HL-60 (cell line): ENCODE data around the gene CD2.

Experiments
- DNase-seq, 2 experiments: peaks; one replicate each; pipeline ENCODE4 v3.0.0-alpha.2; 2010 to 2020; ENCODE audit warnings: low read depth in 1 of 2, low spot score in 1 of 2
- H3K27ac ChIP-seq: fragments of 250-450 bp; sonication (Bioruptor Pico); replicated peaks from 2 replicates; pipeline ENCODE4 v1.5.1; 2020; ENCODE audit warnings: mild to moderate bottlenecking, moderate library complexity
- H3K27me3 ChIP-seq: fragments of 250-450 bp; sonication (Bioruptor Pico); 2 replicates; pipeline ENCODE4 v1.5.1; 2021; ENCODE audit warnings: mild to moderate bottlenecking, moderate library complexity; ENCODE audit not compliant: insufficient read depth, poor library complexity, severe bottlenecking
- H3K4me3 ChIP-seq: replicated peaks from 2 replicates; pipeline ENCODE4 v1.5.1; 2011; ENCODE audit warnings: mild to moderate bottlenecking, control low read depth, low read length; ENCODE audit not compliant: insufficient read depth
- GABPA ChIP-seq: IDR thresholded peaks from 2 replicates; pipeline ENCODE4 v1.6.1; 2012; ENCODE audit warnings: low read depth
- POLR2AphosphoS5 ChIP-seq: IDR thresholded peaks from 2 replicates; pipeline ENCODE4 v1.6.1; 2012; ENCODE audit warnings: low read depth
- SPI1 ChIP-seq: IDR thresholded peaks from 2 replicates; pipeline ENCODE4 v1.6.1; 2012; ENCODE audit warnings: low read depth, mild to moderate bottlenecking, borderline replicate concordance
- TF ChIP-seq, protein P1 (sequence below): IDR thresholded peaks from one replicate; pipeline ENCODE4 v1.5.1; 2011; ENCODE audit warnings: low read length, control low read depth, inconsistent platforms; ENCODE audit not compliant: insufficient read depth
- TF ChIP-seq, protein P2 (sequence below): IDR thresholded peaks from 2 replicates; pipeline ENCODE4 v1.6.1; 2012; ENCODE audit warnings: low read depth; ENCODE audit not compliant: insufficient replicate concordance

Gene CD2

DNA sequence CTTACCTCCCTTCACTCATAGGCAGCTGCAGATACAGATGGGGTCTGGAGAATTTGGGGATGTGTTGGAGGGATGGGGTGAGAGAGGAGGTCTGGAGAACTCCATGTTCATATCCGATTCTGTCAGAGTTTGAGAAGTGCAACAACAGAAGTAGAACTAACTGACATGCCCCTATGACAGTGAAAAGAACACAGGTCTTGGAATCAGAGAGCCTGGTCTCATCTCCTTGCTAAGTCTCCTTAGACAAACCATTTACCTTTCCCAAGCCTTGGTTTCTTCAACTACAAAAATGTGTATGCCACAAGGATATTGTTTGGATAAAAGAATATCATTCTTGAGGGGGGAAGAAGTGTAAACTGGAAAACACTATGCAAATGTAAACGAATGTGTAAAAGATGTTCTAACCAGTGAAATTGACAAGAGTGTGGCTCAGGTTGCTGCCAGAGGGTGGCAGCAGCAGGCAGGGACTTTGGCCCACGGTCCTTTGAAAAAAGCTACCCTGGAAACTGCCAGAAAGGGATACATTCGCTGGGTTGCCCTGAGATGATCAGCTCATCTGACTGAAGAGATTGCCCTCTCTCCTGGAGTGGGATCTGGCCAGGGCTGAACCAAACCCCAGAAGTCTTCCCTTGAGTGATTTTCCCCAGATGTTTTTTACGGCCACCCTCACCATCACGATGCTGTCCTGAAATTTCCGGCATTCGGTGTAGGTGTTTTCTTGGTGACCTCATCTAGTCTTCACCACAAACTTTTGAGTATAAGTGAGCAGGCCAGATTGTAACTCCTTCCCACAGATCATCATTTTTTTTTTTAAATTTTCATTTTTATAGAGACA lies 17.0 kb upstream of the CD2 start:
- Histone ChIP-seq H3K27ac (no peak overlapping the region), H3K4me3 (no peak overlapping the region), H3K27me3 (no peaks in the 10 kb centered on the region)
- TF ChIP-seq, protein P1, sequence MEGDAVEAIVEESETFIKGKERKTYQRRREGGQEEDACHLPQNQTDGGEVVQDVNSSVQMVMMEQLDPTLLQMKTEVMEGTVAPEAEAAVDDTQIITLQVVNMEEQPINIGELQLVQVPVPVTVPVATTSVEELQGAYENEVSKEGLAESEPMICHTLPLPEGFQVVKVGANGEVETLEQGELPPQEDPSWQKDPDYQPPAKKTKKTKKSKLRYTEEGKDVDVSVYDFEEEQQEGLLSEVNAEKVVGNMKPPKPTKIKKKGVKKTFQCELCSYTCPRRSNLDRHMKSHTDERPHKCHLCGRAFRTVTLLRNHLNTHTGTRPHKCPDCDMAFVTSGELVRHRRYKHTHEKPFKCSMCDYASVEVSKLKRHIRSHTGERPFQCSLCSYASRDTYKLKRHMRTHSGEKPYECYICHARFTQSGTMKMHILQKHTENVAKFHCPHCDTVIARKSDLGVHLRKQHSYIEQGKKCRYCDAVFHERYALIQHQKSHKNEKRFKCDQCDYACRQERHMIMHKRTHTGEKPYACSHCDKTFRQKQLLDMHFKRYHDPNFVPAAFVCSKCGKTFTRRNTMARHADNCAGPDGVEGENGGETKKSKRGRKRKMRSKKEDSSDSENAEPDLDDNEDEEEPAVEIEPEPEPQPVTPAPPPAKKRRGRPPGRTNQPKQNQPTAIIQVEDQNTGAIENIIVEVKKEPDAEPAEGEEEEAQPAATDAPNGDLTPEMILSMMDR: peak; percentile 75
- TF ChIP-seq, protein P2, sequence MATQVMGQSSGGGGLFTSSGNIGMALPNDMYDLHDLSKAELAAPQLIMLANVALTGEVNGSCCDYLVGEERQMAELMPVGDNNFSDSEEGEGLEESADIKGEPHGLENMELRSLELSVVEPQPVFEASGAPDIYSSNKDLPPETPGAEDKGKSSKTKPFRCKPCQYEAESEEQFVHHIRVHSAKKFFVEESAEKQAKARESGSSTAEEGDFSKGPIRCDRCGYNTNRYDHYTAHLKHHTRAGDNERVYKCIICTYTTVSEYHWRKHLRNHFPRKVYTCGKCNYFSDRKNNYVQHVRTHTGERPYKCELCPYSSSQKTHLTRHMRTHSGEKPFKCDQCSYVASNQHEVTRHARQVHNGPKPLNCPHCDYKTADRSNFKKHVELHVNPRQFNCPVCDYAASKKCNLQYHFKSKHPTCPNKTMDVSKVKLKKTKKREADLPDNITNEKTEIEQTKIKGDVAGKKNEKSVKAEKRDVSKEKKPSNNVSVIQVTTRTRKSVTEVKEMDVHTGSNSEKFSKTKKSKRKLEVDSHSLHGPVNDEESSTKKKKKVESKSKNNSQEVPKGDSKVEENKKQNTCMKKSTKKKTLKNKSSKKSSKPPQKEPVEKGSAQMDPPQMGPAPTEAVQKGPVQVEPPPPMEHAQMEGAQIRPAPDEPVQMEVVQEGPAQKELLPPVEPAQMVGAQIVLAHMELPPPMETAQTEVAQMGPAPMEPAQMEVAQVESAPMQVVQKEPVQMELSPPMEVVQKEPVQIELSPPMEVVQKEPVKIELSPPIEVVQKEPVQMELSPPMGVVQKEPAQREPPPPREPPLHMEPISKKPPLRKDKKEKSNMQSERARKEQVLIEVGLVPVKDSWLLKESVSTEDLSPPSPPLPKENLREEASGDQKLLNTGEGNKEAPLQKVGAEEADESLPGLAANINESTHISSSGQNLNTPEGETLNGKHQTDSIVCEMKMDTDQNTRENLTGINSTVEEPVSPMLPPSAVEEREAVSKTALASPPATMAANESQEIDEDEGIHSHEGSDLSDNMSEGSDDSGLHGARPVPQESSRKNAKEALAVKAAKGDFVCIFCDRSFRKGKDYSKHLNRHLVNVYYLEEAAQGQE: no peak
- DNase-seq: peak; percentile 20 to 58

DNA sequence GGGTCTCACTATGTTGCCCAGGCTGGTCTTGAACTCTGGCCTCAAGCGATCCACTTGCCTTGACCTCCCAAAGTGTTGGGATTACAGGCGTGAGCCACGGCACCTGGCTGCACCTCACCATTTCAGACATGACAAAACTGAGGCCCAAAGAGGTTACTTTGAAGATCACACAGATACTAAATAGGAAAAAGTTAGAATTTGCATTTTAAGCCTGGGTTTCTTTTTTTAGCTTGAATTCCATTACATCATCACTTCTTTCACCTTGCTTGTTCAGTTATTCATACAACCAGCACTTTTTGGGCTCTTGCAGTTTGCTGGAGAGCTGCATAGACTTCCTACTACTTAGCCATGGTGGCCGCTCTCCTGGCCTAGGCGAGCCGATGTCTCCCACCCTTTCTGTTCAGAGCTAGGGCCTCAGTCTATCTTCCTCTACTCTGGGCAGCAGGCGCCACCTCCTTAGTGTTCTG lies 16.3 kb upstream of the CD2 start:
- Histone ChIP-seq H3K27ac (no peak overlapping the region), H3K4me3 (no peak overlapping the region), H3K27me3 (no peaks in the 10 kb centered on the region)
- TF ChIP-seq GABPA: no peak
- TF ChIP-seq POLR2AphosphoS5: no peak
- no peak for TF ChIP-seq SPI1
- TF ChIP-seq, protein P1: no peak
- TF ChIP-seq, protein P2: no peak
- no peak for DNase-seq

DNA sequence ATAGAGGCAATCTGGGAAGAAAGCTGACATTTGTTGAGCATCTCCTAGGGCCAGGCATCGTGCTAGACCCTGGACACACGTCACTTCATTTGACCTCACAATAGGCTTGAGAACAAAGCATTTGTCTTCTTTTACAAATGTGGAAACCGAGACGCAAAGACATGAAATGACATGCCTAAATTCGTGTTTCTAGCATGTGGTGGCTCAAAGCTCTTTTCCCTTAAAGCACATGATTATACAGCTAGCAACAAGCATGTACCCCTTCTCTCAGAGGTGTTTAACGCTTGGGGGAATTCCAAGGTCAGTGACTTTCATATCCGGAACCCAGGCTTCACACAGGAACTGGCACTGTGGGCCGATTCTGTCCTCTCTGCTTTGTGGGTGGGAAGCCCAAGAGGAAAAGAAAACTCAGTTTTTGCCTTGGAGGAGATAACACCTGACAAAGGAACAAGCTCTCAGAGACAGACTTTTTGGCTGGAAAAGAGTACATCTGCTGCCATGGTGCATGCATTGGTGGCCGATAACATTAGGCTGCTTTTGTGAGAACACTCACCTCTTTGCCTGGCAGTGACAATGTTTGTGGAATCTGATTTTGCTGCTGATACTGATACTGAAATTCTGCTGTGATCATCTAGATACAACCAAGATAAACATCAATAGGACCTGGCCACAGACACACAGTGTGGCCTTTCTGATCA lies 15.4 kb upstream of the CD2 start:
- Histone ChIP-seq H3K27ac (no peak overlapping the region), H3K27me3 (no peaks in the 10 kb centered on the region), H3K4me3 (no peak overlapping the region)
- DNase-seq: no peak
- TF ChIP-seq SPI1: no peak

DNA sequence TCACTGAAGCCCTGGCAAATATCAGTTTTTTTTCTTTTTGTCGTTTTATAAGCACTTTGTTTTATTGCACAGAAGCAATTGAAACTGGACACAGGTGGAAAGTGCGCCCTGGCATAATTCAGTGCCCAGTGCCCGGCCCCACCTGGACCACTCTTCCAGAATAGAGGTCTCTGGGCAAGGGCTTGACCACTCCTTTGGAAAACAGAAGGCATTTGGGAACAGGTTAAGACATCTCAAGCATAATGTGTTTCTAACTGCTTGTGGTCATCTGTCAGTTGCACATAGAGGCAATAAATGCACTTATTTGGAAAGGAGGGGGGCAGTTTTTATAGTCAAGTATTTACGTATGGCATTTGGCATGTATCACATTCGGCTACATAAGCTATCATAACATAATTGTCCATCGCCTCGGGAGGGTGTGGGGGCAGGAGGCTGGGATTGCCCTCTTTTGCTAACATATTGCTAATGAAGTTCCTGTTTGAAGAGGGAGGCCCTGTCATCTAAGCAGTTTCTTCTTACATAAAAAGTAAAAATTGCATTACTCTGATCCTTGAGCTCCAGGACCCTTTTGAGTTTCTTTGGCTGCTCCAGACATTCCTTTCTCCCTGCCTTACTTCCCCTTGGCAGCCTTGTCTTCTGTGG lies 14.7 kb upstream of the CD2 start:
- TF ChIP-seq POLR2AphosphoS5 (no peak), SPI1 (no peak), GABPA (no peak)
- TF ChIP-seq, protein P1: no peak
- TF ChIP-seq, protein P2: no peak
- no peak for DNase-seq
- H3K27ac ChIP-seq: no peak overlapping the region
- H3K27me3 ChIP-seq: no peaks in the 10 kb centered on the region
- no peak overlapping the region for H3K4me3 ChIP-seq
